ENCODE data around the gene MYG1.
A peak's percentile ranks its signal among the peaks of the same experiment; 100 is the strongest.

Gene MYG1

DNA sequence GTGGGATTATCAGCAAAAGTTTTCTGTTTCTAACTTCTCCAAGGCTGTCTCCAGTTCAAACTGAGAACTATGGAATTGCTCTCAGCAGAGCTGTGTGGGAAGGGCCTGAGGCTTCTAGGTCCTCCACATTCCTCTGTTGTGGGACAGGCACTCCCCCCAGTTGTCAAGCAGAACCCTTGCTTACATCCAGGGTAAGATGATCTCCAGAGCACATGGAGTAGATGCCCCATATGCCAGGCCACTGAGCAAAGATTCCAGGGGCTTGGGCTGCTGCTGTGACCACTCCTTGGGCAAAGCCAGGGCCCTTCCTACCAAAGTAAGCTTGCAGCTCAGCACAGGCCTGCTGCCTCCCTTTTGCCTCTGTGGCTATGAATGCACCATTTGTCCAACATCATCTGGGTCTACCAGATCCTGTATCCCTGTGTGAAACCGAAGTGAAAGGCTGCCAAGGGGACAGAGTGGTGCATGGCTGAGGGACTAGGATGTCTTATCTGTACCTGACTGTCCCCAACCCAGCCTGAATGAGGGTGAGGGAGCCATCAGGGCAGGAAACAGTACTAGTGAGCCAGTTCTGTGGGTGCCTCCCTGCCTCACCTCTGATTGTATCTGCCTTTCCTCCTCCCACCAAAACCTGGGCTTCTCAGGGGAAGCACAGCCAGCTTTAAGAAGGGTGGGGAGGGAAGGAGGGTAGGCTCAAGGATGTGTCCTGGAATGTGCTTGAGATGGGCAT, 44.5 kb upstream of the MYG1 start:
- no peaks in the 10 kb centered on the region for H3K9me3 ChIP-seq
- peaks cover 19 to 27% of the 10 kb centered on the region in 2 experiments for H3K4me1 ChIP-seq (ENCODE audit: control insufficient read depth in 1 of 2, insufficient read depth in 1 of 2, low read depth in 1 of 2, low read length in 1 of 2)
- peaks cover 18% of the 10 kb centered on the region for H3K36me3 ChIP-seq
- no peaks in the 10 kb centered on the region for H3K27me3 ChIP-seq
- TF ChIP-seq, protein P1, sequence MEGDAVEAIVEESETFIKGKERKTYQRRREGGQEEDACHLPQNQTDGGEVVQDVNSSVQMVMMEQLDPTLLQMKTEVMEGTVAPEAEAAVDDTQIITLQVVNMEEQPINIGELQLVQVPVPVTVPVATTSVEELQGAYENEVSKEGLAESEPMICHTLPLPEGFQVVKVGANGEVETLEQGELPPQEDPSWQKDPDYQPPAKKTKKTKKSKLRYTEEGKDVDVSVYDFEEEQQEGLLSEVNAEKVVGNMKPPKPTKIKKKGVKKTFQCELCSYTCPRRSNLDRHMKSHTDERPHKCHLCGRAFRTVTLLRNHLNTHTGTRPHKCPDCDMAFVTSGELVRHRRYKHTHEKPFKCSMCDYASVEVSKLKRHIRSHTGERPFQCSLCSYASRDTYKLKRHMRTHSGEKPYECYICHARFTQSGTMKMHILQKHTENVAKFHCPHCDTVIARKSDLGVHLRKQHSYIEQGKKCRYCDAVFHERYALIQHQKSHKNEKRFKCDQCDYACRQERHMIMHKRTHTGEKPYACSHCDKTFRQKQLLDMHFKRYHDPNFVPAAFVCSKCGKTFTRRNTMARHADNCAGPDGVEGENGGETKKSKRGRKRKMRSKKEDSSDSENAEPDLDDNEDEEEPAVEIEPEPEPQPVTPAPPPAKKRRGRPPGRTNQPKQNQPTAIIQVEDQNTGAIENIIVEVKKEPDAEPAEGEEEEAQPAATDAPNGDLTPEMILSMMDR (IDR thresholded peaks at IDR 0.05) = no peak
- H3K27ac ChIP-seq = no peak overlapping the region
- H3K4me3 ChIP-seq (ENCODE audit: low read depth in 1 of 2, low read length in 1 of 2) = no peak overlapping the region

DNA sequence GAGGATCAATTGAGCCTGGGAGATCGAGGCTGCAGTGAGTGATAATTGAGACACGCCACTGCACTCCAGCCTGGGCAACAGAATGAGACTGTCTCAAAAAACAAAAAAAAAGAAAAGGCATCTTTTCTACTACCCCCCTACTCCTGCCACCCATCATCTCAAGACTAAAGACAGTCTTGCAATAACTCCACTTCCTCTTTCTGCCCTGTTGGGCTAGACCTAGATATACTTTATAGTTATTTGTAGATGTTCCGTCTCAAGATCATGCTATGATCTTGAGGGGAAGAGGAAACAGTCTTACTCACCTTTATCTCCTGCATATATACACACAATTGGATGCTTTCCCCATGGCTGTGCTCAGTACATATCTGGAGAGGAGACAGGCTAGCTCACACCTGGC, 43.5 kb upstream of the MYG1 start:
- Histone ChIP-seq H3K36me3 (peaks cover 18% of the 10 kb centered on the region), H3K4me1 (ENCODE audit: control insufficient read depth in 1 of 2, insufficient read depth in 1 of 2, low read depth in 1 of 2, low read length in 1 of 2) (peaks cover 19 to 27% of the 10 kb centered on the region in 2 experiments), H3K27me3 (no peaks in the 10 kb centered on the region), H3K27ac (peak overlapping the region; percentile 41), H3K4me3 (ENCODE audit: low read depth in 1 of 2, low read length in 1 of 2) (no peak overlapping the region), H3K9me3 (no peaks in the 10 kb centered on the region)
- TF ChIP-seq, protein P1 (IDR thresholded peaks at IDR 0.05) = no peak

DNA sequence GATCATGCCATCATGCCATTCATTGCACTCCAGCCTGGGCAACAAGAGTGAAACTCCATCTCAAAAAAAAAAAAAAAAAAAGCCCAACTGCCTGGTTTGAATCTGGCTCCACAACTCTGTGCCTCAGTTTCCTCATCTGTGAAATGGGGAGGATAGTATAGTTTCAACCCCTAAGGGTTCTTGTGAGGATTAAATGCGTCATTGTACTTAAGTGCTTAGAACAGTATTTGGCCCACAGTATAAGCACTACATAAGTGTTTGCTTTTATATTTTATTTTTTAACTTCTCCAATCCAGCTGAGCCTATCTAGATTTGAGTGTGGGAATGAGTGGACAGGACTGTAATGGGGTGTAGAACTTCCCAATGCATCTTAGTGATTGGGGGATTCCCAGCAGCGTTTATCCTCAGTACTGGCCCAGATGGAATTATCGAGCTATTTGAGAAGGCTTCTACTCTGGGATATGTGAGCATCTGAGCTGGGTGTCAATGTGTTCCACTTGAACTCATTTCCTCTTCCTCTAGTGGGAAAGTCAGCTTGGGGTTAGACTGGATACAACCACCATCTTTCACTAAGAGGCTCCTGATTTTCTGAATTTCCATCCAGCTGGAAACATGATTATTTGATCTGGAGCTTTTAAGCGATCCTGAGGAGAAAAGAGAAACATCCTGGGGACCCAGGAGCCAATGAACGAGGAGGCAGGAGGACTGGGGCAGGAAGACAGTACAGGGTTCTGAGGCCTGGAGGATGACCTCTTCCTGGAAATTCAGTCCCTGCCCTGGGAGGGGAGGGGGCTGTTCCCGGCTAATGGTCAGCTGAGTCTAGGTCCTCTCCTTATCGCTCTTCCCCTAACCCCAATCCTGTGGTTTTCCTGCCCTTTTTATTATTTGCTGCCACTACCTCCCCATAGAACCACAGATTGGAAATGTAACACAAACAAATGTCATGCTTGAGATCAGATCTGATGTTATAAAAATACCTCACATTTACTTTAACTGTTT, 40.7 kb upstream of the MYG1 start:
- peaks cover 14% of the 10 kb centered on the region for H3K36me3 ChIP-seq
- H3K4me1 ChIP-seq (ENCODE audit: control insufficient read depth in 1 of 2, insufficient read depth in 1 of 2, low read depth in 1 of 2, low read length in 1 of 2) = peaks cover 0 to 8% of the 10 kb centered on the region in 2 experiments
- no peaks in the 10 kb centered on the region for H3K9me3 ChIP-seq
- no peaks in the 10 kb centered on the region for H3K27me3 ChIP-seq
- TF ChIP-seq, protein P1 (IDR thresholded peaks at IDR 0.05) = no peak
- no peak overlapping the region for H3K27ac ChIP-seq
- H3K4me3 ChIP-seq (ENCODE audit: low read depth in 1 of 2, low read length in 1 of 2) = no peak overlapping the region

DNA sequence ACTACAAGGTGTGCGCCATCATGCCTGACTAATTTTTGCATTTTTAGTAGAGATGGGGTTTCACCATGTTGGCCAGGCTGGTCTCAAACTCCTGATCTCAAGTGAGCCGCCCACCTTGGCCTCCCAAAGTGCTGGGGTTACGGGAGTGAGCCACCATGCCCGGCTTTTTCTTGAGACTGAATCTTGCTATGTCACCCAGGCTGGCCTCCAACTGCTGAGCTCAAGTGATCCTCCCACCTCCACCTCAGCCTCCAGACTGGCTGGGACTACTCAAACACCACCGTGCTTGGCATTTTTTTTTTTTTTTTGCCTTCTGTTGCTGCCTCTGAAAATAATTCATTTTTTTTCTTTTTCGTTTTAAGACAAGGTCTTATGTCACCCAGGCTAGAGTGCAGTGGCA, 39.6 kb upstream of the MYG1 start:
- TF ChIP-seq, protein P1 (IDR thresholded peaks at IDR 0.05) = no peak

DNA sequence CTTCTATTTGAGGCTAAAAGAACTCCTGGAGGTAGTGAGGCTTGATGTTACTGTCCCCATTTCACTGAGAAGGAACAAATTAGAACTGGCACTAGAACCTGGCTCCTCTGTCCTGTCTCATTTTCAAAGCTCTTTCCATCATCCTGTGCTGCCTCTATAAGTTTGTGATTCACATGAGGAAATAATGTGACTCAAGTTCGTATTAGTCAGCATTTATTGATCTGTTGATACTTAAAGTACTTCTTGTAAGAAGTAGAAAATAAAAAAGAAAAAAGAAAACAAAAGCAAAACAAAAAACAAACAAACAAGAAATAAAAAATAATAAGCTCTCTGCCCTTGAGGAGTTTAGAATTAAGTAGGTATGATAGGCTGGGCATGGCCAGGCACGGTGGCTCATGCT, 33.7 kb upstream of the MYG1 start:
- Histone ChIP-seq H3K27ac (no peak overlapping the region), H3K27me3 (no peaks in the 10 kb centered on the region), H3K36me3 (no peaks in the 10 kb centered on the region), H3K4me3 (ENCODE audit: low read depth in 1 of 2, low read length in 1 of 2) (no peak overlapping the region), H3K4me1 (ENCODE audit: control insufficient read depth in 1 of 2, insufficient read depth in 1 of 2, low read depth in 1 of 2, low read length in 1 of 2) (peaks cover 19 to 30% of the 10 kb centered on the region in 2 experiments), H3K9me3 (no peaks in the 10 kb centered on the region)
- TF ChIP-seq, protein P1 (IDR thresholded peaks at IDR 0.05) = no peak

More for the DNA sequence above, 39.6 kb upstream of the MYG1 start:
- Histone ChIP-seq H3K27ac (no peak overlapping the region), H3K27me3 (no peaks in the 10 kb centered on the region), H3K36me3 (peaks cover 5% of the 10 kb centered on the region), H3K9me3 (no peaks in the 10 kb centered on the region), H3K4me1 (ENCODE audit: control insufficient read depth in 1 of 2, insufficient read depth in 1 of 2, low read depth in 1 of 2, low read length in 1 of 2) (peaks cover 0 to 8% of the 10 kb centered on the region in 2 experiments), H3K4me3 (ENCODE audit: low read depth in 1 of 2, low read length in 1 of 2) (no peak overlapping the region)

All from neutrophil (primary cell).